Neural cell (in vitro differentiated cells): Measurements from ENCODE around the gene MUC5B. TPM values are rescaled to one million over a fixed set of nuclear protein-coding genes. Genes with fewer than 3 reads are reported as not detected.

ENCODE experiments used
- H2AFZ ChIP-seq: fragments of 200-600, 300-800 bp; sonication (generic), shearing (Covaris generic); 2 replicates; pipeline ENCODE4 v1.6.0; 2014; ENCODE audit warnings: low read depth, mild to moderate bottlenecking, antibody characterized with exemption, low read length, moderate library complexity
- H3F3A ChIP-seq: fragments of 200-600 bp; shearing (Covaris generic); 2 replicates; pipeline ENCODE4 v1.6.1; 2016; ENCODE audit warnings: mild to moderate bottlenecking, moderate library complexity, mixed read lengths, antibody characterized with exemption, low read length; ENCODE audit not compliant: insufficient read depth, poor library complexity, severe bottlenecking
- H3K27ac ChIP-seq: fragments of 200-600, 300-800 bp; sonication (generic), shearing (Covaris generic); 2 replicates; pipeline ENCODE4 v1.5.1; 2014; ENCODE audit warnings: mild to moderate bottlenecking, low read length, moderate library complexity
- H3K27me3 ChIP-seq: fragments of 300-800, 200-600 bp; sonication (generic), shearing (Covaris generic); 2 replicates; pipeline ENCODE4 v1.6.0; 2014; ENCODE audit warnings: mild to moderate bottlenecking, low read depth, low read length, moderate library complexity; ENCODE audit not compliant: insufficient read depth
- H3K36me3 ChIP-seq: fragments of 300-800, 200-600 bp; sonication (generic), shearing (Covaris generic); 2 replicates; pipeline ENCODE4 v1.5.1; 2014; ENCODE audit warnings: mild to moderate bottlenecking, antibody characterized with exemption, low read length, moderate library complexity; ENCODE audit not compliant: insufficient read depth
- H3K4me2 ChIP-seq: fragments of 300-800, 200-600 bp; sonication (generic), shearing (Covaris generic); 2 replicates; pipeline ENCODE4 v1.6.0; 2014; ENCODE audit warnings: mild to moderate bottlenecking, low read length
- H3K4me3 ChIP-seq: fragments of 300-800, 200-600 bp; sonication (generic), shearing (Covaris generic); 2 replicates; pipeline ENCODE4 v1.5.1; 2014; ENCODE audit warnings: mild to moderate bottlenecking, low read length, moderate library complexity
- H3K79me2 ChIP-seq: fragments of 200-600 bp; shearing (Covaris generic); replicated peaks from 2 replicates; pipeline ENCODE4 v1.6.0; 2014; ENCODE audit warnings: mild to moderate bottlenecking, low read length, moderate library complexity; ENCODE audit not compliant: insufficient read depth
- H3K9ac ChIP-seq: fragments of 300-800, 200-600 bp; sonication (generic), shearing (Covaris generic); 2 replicates; pipeline ENCODE4 v1.6.1; 2016; ENCODE audit warnings: mild to moderate bottlenecking, low read length, mixed read lengths
- H3K9me2 ChIP-seq: fragments of 200-600 bp; shearing (Covaris generic); 2 replicates; pipeline ENCODE4 v1.6.1; 2016; ENCODE audit warnings: mild to moderate bottlenecking, low read length, mixed read lengths; ENCODE audit not compliant: insufficient read depth
- H3K9me3 ChIP-seq: fragments of 200-600, 300-800 bp; sonication (generic), shearing (Covaris generic); 2 replicates; pipeline ENCODE4 v1.6.1; 2016; ENCODE audit warnings: mild to moderate bottlenecking, mixed run types, low read length, moderate library complexity, mixed read lengths
- H4K20me1 ChIP-seq: fragments of 200-600 bp; shearing (Covaris generic); 2 replicates; pipeline ENCODE4 v1.6.1; 2016; ENCODE audit warnings: mild to moderate bottlenecking, mixed run types; ENCODE audit not compliant: insufficient read depth
- EP300 ChIP-seq: fragments of 450-650 bp; conservative IDR thresholded peaks from 2 replicates; pipeline ENCODE4 v1.6.1; 2014; ENCODE audit warnings: antibody characterized with exemption, mild to moderate bottlenecking, moderate library complexity; ENCODE audit not compliant: poor library complexity, severe bottlenecking
- EZH2 ChIP-seq: fragments of 200-600, 300-800 bp; shearing (Covaris generic), sonication (generic); IDR thresholded peaks from 2 replicates; pipeline ENCODE4 v1.6.1; 2014; ENCODE audit warnings: antibody characterized with exemption, low read length, borderline replicate concordance, mild to moderate bottlenecking; ENCODE audit not compliant: insufficient read depth, poor library complexity, severe bottlenecking
- MXI1 ChIP-seq: fragments of 450-650 bp; conservative IDR thresholded peaks from 2 replicates; pipeline ENCODE4 v1.6.1; 2014; ENCODE audit warnings: antibody characterized with exemption, mild to moderate bottlenecking; ENCODE audit not compliant: poor library complexity, severe bottlenecking
- POLR2AphosphoS5 ChIP-seq: IDR thresholded peaks from 2 replicates; pipeline ENCODE4 v1.6.1; 2012
- RAD21 ChIP-seq: fragments of 450-650 bp; conservative IDR thresholded peaks from 2 replicates; pipeline ENCODE4 v1.6.1; 2014; ENCODE audit warnings: antibody characterized with exemption, mild to moderate bottlenecking, moderate library complexity
- SMC3 ChIP-seq: fragments of 450-650 bp; conservative IDR thresholded peaks from 2 replicates; pipeline ENCODE4 v1.6.1; 2014; ENCODE audit warnings: antibody characterized with exemption, mild to moderate bottlenecking, moderate library complexity; ENCODE audit not compliant: poor library complexity
- TAF1 ChIP-seq: IDR thresholded peaks from 2 replicates; pipeline ENCODE4 v1.6.1; 2012; ENCODE audit warnings: low read depth
- polyA plus RNA-seq: library from polyadenylated mRNA; depleted of rRNA; stranded (reverse); fragments of >200 nt; gene quantifications from 2 replicates; pipeline ENCODE4 v1.2.3, GENCODE V29; 2014
- TF ChIP-seq, protein P1 (sequence below): IDR thresholded peaks from 2 replicates; pipeline ENCODE4 v1.6.1; 2012; ENCODE audit warnings: borderline replicate concordance
- TF ChIP-seq, protein P2 (sequence below): fragments of 450-650 bp; IDR thresholded peaks from 2 replicates; pipeline ENCODE4 v1.5.1; 2014; ENCODE audit warnings: antibody characterized with exemption, mild to moderate bottlenecking, moderate library complexity; ENCODE audit not compliant: poor library complexity, severe bottlenecking

MUC5B gene
- polyA plus RNA-seq, 1 donor from 2014 or later = not detected

DNA sequence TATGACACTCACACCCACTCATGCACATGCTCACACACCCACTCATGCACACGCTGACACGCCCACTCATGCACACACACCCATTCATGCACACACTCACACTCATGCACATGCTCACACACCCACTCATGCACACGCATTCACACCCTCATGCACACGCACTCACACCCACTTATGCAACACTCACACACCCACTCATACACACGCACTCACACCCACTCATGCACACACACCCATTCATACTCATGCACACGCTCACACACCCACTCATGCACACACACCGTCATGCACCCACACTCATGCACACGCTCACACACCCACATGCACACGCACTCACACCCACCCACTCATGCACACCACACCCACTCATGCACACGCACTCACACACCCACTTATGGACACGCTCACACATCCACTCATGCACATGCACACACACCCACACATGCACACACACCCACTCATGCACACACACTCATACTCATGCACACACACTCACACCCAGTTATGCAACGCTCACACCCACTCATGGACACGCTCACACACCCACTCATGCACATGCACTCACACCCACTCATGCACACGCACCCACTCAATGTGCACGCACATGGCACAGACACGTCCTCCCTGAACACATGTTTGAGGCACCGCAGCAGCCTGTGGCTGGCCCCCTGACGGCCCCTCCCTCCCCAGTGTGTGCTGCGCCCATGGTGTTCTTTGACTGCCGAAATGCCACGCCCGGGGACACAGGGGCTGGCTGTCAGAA is 47.2 kb upstream of the MUC5B start:
- H2AFZ ChIP-seq = no peak overlapping the region
- no peaks in the 10 kb centered on the region for H3K79me2 ChIP-seq
- no peaks in the 10 kb centered on the region for H3K9me2 ChIP-seq
- no peaks in the 10 kb centered on the region for H3K27me3 ChIP-seq
- H3K9ac ChIP-seq = no peak overlapping the region
- no peaks in the 10 kb centered on the region for H3K36me3 ChIP-seq
- no peak overlapping the region for H3K27ac ChIP-seq
- TF ChIP-seq SMC3 (no peak), EZH2 (no peak), MXI1 (no peak)
- no peak overlapping the region for H3K4me2 ChIP-seq
- no peaks in the 10 kb centered on the region for H3F3A ChIP-seq
- no peaks in the 10 kb centered on the region for H4K20me1 ChIP-seq
- H3K4me3 ChIP-seq = no peak overlapping the region
- H3K9me3 ChIP-seq = no peaks in the 10 kb centered on the region

DNA sequence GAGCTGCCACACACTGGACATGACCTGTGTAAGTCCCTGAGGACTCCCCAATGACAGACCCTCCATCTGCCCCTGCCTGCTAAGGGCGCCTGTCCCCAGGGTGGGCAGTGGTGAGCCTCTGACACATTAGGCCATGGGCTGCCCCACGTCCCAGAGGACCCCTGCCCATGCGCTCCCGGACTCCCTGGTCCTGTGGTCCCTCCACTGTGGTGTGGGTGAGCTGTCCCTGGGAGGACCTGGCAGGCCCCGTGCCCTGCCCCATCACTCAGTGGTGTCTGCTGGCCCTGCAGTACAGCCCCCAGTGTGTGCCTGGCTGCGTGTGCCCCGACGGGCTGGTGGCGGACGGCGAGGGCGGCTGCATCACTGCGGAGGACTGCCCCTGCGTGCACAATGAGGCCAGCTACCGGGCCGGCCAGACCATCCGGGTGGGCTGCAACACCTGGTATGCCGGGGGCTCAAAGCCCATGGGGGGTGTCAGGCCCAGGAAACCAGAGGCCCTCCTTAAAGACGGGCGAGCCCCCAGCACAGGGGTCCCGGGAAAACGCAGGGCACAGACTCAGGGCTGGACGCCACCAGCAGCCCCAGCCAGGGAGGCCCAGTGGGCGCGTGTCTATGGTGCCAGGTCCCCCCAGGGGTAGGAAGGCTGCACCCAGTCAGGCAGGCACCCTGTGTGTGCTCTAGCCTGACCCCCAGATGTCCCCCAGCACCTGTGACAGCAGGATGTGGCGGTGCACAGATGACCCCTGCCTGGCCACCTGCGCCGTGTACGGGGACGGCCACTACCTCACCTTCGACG is 46.4 kb upstream of the MUC5B start:
- TF ChIP-seq EP300 (no peak), EZH2 (no peak)
- no peak overlapping the region for H3K4me3 ChIP-seq
- H3K9ac ChIP-seq = no peak overlapping the region
- no peaks in the 10 kb centered on the region for H3K9me3 ChIP-seq
- no peak overlapping the region for H3K4me2 ChIP-seq
- no peaks in the 10 kb centered on the region for H3K79me2 ChIP-seq
- no peak overlapping the region for H3K27ac ChIP-seq
- no peaks in the 10 kb centered on the region for H3F3A ChIP-seq
- H4K20me1 ChIP-seq = no peaks in the 10 kb centered on the region
- no peaks in the 10 kb centered on the region for H3K27me3 ChIP-seq
- H3K9me2 ChIP-seq = no peaks in the 10 kb centered on the region
- no peaks in the 10 kb centered on the region for H3K36me3 ChIP-seq
- no peak overlapping the region for H2AFZ ChIP-seq

DNA sequence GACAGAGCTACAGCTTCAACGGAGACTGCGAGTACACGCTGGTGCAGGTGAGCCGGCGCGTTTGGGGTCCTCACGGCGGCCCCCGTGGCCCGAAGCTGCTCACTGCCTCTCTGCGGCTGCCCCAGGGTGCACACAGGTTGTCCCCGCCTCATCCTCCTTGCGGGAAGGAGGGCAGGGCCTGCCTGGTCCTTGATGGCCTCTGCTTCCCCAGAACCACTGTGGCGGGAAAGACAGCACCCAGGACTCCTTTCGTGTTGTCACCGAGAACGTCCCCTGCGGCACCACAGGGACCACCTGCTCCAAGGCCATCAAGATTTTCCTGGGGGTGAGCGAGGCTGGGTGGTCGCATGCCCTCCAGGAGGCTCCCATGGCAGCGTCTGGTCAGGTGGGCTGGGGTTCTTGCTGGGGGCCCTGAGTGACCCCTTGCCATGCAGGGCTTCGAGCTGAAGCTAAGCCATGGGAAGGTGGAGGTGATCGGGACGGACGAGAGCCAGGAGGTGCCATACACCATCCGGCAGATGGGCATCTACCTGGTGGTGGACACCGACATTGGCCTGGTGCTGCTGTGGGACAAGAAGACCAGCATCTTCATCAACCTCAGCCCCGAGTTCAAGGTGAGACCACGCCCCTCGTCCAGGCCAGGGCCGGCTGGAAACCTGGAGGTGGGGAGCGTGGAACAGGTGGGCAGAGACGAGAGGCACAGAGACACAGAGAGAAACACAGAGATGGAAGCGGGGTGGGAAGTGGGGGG is 45.7 kb upstream of the MUC5B start:
- no peaks in the 10 kb centered on the region for H3K36me3 ChIP-seq
- H3K9me3 ChIP-seq = no peaks in the 10 kb centered on the region
- H2AFZ ChIP-seq = no peak overlapping the region
- H3K79me2 ChIP-seq = no peaks in the 10 kb centered on the region
- TF ChIP-seq, protein P1, sequence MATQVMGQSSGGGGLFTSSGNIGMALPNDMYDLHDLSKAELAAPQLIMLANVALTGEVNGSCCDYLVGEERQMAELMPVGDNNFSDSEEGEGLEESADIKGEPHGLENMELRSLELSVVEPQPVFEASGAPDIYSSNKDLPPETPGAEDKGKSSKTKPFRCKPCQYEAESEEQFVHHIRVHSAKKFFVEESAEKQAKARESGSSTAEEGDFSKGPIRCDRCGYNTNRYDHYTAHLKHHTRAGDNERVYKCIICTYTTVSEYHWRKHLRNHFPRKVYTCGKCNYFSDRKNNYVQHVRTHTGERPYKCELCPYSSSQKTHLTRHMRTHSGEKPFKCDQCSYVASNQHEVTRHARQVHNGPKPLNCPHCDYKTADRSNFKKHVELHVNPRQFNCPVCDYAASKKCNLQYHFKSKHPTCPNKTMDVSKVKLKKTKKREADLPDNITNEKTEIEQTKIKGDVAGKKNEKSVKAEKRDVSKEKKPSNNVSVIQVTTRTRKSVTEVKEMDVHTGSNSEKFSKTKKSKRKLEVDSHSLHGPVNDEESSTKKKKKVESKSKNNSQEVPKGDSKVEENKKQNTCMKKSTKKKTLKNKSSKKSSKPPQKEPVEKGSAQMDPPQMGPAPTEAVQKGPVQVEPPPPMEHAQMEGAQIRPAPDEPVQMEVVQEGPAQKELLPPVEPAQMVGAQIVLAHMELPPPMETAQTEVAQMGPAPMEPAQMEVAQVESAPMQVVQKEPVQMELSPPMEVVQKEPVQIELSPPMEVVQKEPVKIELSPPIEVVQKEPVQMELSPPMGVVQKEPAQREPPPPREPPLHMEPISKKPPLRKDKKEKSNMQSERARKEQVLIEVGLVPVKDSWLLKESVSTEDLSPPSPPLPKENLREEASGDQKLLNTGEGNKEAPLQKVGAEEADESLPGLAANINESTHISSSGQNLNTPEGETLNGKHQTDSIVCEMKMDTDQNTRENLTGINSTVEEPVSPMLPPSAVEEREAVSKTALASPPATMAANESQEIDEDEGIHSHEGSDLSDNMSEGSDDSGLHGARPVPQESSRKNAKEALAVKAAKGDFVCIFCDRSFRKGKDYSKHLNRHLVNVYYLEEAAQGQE = no peak
- TF ChIP-seq, protein P2, sequence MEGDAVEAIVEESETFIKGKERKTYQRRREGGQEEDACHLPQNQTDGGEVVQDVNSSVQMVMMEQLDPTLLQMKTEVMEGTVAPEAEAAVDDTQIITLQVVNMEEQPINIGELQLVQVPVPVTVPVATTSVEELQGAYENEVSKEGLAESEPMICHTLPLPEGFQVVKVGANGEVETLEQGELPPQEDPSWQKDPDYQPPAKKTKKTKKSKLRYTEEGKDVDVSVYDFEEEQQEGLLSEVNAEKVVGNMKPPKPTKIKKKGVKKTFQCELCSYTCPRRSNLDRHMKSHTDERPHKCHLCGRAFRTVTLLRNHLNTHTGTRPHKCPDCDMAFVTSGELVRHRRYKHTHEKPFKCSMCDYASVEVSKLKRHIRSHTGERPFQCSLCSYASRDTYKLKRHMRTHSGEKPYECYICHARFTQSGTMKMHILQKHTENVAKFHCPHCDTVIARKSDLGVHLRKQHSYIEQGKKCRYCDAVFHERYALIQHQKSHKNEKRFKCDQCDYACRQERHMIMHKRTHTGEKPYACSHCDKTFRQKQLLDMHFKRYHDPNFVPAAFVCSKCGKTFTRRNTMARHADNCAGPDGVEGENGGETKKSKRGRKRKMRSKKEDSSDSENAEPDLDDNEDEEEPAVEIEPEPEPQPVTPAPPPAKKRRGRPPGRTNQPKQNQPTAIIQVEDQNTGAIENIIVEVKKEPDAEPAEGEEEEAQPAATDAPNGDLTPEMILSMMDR = no peak
- TF ChIP-seq SMC3 = no peak
- TF ChIP-seq EP300 = no peak
- no peak for TF ChIP-seq EZH2
- TF ChIP-seq RAD21 = no peak
- no peak for TF ChIP-seq POLR2AphosphoS5
- no peak for TF ChIP-seq TAF1
- no peak for TF ChIP-seq MXI1
- no peak overlapping the region for H3K4me3 ChIP-seq
- H3K27ac ChIP-seq = no peak overlapping the region
- H3K27me3 ChIP-seq = no peaks in the 10 kb centered on the region
- H3K4me2 ChIP-seq = no peak overlapping the region
- H3K9ac ChIP-seq = no peak overlapping the region
- no peaks in the 10 kb centered on the region for H3F3A ChIP-seq
- no peaks in the 10 kb centered on the region for H3K9me2 ChIP-seq
- no peaks in the 10 kb centered on the region for H4K20me1 ChIP-seq
